Hindlimb muscle (tissue), 1 donor: ENCODE measurements around the gene OR6N1. TPM values are rescaled to one million over a fixed set of nuclear protein-coding genes. Genes with fewer than 3 reads are reported as not detected.
A peak's percentile ranks its signal among the peaks of the same experiment; 100 is the strongest.

Experiments
- DNase-seq: peaks from one replicate; pipeline ENCODE4 v3.0.0-alpha.2; 2013
- polyA plus RNA-seq: library from polyadenylated mRNA; unstranded; fragments of 120-200 nt; gene quantifications from one replicate; pipeline ENCODE4 v1.2.1, GENCODE V29; 2013; ENCODE audit not compliant: insufficient read length

The OR6N1 gene, protein sequence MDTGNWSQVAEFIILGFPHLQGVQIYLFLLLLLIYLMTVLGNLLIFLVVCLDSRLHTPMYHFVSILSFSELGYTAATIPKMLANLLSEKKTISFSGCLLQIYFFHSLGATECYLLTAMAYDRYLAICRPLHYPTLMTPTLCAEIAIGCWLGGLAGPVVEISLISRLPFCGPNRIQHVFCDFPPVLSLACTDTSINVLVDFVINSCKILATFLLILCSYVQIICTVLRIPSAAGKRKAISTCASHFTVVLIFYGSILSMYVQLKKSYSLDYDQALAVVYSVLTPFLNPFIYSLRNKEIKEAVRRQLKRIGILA
- polyA plus RNA-seq = not detected

- DNase-seq = no peak
Measured at GRCh38 chr1:158771950-158772866, at the start of gene OR6N1. Gene OR6N1 (minus strand): TSS chr1:158772195. CDS start chr1:158766682, 5,513 bp downstream.

DNA sequence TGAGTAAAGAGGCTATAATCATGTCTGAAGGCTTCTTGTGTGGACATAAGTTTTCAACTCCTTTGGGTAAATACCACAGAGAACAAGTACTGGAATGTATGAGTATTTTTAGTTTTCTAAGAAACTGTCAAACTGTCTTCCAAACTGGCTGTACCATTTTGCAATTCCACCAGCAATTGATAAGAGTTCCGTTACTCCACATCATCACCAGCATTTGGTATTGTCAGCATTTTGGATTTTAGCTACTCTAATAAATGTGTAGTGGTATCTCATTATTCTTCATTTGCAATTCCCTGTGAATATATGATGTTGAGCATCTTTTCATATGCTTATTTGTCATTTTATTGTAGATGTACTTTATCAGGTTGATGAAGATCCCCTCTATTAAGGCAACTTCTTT, 49.7 kb upstream of the OR6N1 start:
- DNase-seq = no peak

GRCh38 chr1:158819461-158820443, 47.8 kb upstream of the OR6N1 start:
- DNase-seq = no peak

DNA sequence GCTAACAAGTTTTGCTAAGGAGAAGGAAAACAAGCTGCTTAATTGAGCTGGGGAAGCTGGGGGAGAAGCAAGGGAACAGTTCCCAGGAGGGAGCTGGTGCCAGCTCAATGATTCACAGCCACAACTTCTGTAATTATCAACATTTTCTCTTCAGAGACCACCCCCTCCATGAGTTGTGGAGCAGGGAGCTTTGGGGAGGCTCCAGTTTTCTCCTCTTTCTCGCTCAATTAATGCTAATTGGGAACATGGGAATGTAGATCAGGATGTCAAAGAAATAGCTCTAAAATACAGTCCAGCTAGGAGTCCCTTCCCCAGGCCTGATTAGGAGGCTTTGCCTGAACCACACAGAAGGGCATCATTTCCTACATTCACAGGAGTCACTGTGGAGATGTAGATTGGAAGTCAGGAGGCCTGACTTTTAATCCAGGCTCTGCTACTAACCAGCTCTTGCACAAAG, 47.0 kb upstream of the OR6N1 start:
- DNase-seq = no peak

- DNase-seq = no peak
Measured at GRCh38 chr1:158818560-158818959, 46.6 kb upstream of the OR6N1 start.

- DNase-seq = no peak
Measured at GRCh38 chr1:158814970-158815369, 43.0 kb upstream of the OR6N1 start.

GRCh38 chr1:158813164-158813563, 41.2 kb upstream of the OR6N1 start:
- peak; percentile 7 for DNase-seq

GRCh38 chr1:158812336-158812735, 40.3 kb upstream of the OR6N1 start:
- no peak for DNase-seq

DNA sequence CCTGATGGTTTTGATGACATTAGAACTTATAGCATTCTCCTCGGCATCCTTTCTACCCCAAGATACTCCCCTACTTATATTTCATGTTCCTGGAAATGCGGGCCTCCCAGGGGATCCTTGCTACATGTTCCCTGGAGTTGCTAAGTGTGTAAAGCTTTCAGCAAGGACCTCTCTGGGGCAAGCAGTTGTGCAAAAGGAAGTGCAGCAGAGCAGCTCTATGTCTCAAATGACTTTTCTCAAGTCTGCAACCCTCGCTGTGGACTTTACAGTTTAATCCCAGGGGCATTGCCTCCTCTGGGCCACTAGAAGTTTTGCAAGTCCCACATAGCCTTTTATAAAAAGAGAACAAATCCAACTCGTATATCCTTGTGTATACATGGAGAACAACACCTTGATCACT, 38.3 kb upstream of the OR6N1 start:
- no peak for DNase-seq

DNA sequence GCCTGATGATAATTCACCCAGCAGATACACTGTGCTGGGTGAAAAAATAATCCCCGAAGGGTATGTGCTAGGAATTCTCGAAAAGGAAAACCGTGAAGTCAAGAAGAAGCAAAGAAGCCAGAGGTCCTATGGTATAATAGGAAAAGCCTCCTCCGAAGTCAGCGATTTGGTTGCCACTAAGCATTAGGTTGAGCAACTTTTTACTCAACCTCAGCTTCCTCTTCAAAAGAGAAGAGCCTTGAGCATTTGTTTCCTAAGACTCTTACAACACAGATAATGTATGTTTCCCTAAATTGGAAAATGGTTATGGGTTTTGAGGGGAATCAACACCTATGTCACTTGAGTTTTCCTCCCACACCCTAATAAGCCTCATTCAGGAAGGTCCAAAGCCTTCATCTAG, 37.9 kb upstream of the OR6N1 start:
- DNase-seq = peak; percentile 11

- no peak for DNase-seq
Measured at GRCh38 chr1:158809256-158809655, 37.3 kb upstream of the OR6N1 start.

- no peak for DNase-seq
Measured at GRCh38 chr1:158806916-158807536, 35.0 kb upstream of the OR6N1 start.

DNA sequence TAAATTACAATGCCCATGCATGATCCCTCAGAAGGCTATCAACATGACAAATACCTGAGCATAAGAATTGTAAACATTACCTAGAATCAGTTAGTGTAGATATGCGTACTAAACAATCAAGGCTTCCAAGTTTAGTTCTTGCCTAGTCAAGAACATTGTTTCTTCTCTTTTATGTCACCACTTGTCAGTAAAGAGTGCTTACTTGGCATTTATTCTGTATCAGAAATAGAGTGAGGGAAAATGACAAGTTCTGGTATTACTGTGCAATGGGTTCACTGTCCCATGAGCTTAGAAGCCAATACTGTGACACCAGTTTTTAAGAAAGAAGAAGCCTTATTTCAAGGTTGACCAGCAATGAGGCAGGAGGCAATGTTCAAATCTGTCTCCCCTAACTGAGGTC, 31.7 kb upstream of the OR6N1 start:
- no peak for DNase-seq

DNA sequence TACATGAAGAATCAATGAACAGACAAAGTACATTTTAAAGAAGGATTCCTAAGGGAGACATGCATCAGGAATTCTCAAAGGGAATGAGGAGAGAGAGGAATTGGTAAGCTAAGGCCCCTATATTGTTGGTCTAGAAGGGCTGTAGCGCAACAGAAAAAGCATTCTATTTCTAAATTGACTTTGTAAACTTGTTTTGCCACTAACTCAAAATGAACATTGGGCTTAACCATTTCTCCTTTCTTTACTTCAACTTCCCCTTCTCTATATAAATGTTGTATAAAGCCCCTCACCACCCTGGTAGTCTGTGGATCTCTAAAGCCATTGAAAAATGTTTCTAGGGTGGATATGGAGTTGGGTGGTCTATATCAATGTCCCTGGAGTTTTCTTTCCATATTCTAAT, 29.4 kb upstream of the OR6N1 start:
- DNase-seq = no peak

- no peak for DNase-seq
Measured at GRCh38 chr1:158800526-158800925, 28.5 kb upstream of the OR6N1 start.

GRCh38 chr1:158799689-158800088, 27.7 kb upstream of the OR6N1 start:
- no peak for DNase-seq

DNA sequence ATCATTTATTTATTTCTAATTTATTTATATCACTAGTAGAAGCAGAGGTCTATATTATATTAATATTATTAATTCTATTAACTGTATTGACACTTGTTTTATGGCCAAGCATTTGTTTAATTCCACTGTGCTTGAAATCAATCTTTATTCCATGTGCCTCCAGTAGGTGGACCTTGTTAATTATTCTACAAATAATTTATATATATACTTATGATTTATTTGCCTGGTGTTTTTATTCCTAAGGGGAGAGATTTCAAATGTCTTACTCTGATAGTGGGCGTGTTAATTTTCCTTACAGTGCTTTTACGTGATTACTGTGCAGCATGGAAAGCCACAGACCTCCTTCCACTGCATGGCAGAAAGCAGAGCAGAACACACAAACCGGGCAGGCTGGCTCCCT, 26.5 kb upstream of the OR6N1 start:
- DNase-seq = no peak

DNA sequence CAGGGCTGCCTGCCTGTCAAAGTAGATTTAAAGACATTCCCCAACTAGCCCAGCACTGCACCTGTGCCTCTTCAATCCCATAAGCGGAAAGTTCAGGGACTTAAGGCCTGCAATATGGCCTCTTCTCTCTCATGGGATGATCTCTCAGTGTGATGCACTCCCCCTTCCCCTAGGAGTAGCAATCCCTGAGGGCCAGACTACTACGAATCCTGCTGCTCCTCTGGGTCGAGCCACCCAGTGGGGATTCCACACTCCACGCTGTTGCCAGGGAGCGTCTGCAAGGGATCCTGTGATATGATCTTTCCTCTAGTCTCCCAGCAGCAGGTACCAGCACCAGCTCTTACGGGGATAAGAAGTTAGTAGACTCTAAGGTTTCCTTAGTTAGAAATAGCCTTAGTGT, 22.3 kb upstream of the OR6N1 start:
- no peak for DNase-seq

DNA sequence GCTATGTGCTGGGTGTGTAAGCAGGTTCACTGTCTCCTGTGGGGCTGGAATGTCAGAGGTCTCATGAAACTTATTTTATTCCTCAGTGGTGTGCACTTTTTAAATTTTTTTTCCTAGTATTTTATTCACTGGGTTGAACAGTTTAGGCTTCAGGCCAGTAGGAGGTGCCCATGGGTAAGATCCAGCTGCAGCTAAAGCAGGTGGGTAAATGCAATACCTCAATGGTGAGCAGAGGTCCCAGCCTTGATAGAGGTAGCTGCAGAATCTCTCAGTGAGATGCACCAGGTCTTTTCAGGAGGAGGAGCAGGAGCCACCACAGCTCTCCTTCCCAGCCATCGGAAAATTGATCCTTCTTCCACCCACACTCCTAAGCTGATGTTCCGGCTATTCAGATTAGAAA, 21.6 kb upstream of the OR6N1 start:
- DNase-seq = no peak

- DNase-seq = no peak
Measured at GRCh38 chr1:158781104-158781503, 9.1 kb upstream of the OR6N1 start, which contains the start of gene OR6N2. Gene OR6N2 (minus strand): TSS chr1:158781204. CDS start chr1:158777635, 3,569 bp downstream.

DNA sequence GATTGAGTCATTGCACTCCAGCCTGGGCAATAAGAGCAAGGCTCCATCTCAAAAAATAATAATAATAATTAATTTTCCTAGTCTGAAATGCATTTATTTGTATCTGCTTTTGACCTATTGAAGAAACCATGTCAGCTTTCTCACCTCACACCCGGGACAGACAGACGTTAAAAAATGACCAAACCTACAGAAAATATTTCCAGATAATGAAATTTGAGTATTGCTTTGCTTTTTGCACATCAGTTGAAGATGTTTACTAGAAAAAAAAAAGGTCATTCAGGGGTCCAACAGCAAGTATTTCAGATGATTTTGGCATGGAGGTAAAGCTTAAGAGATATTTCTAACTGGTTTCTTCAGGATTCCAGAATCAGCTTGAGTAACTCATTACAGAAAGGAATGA, 17.6 kb downstream of the OR6N1 start, which contains the start of gene OR6K6:
Gene OR6K6, plus strand, starts transcription at position 301 of the 400 bp plus-strand sequence. CDS start 168 bp downstream, outside the sequence.
- no peak for DNase-seq
